ENCODE results near the gene WDR74.

Gene WDR74

GRCh38 chr11:62791501-62792201, 47.7 kb downstream of the WDR74 start, which contains the start of gene TMEM223:
Gene TMEM223, minus strand, starts transcription at chr11:62792006. Its CDS starts 12 bp downstream, at chr11:62791994.
- peak; percentile 87 to 90 for DNase-seq

GRCh38 chr11:62789576-62789975, 49.8 kb downstream of the WDR74 start:
- no peak for DNase-seq

- no peak for DNase-seq
These were observed 50.4 kb downstream of the WDR74 start for GRCh38 chr11:62788991-62789390.

GRCh38 chr11:62787005-62787759, 52.2 kb downstream of the WDR74 start, which contains the start of gene TMEM179B:
Gene TMEM179B, plus strand, starts transcription at chr11:62787402. Its CDS starts 30 bp downstream, at chr11:62787432.
- DNase-seq, result peak; percentile 97 to 98

GRCh38 chr11:62786318-62787004, 52.9 kb downstream of the WDR74 start:
- peak; percentile 89 for DNase-seq
